NT2/D1 (cell line): ENCODE data around the gene ZBTB47.

Experiments used
- SUZ12 ChIP-seq: IDR thresholded peaks from 2 replicates; pipeline ENCODE4 v1.6.1; 2011; ENCODE audit not compliant: insufficient read length, insufficient read depth; ENCODE audit errors: extremely low read depth
- ZNF274 ChIP-seq: IDR thresholded peaks from 2 replicates; pipeline ENCODE4 v1.6.1; 2011; ENCODE audit warnings: mild to moderate bottlenecking, low read depth, low read length

DNA sequence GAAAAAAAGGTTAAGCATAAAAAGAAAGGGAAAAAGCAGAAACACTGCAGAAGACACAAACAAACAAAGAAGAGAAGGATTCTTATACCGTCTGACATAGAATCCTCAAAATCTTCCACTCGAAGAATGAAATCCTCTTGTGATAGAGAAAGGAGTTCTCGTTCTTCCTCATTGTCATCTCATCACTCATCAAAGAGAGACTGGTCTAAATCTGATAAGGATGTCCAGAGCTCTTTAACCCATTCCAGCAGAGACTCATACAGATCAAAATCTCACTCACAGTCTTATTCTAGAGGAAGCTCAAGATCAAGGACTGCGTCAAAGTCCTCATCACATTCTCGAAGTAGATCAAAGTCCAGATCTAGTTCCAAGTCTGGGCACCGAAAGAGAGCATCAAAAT, 16.5 kb upstream of the ZBTB47 start:
- no peak for TF ChIP-seq ZNF274
- TF ChIP-seq SUZ12, result no peak
